ENCODE data around the gene ANKRD30A.
"Not testable (repeated sequence)": the region's sequence is repeated elsewhere in the genome, so short reads cannot be mapped to it uniquely, and the experiment has no call there.

ANKRD30A gene

GRCh38 chr10:37304036-37304435 is 178.6 kb downstream of the ANKRD30A start:
- H3K27ac Mint-ChIP-seq, result no peak overlapping the region
- H3K4me1 Mint-ChIP-seq (ENCODE audit: low read depth), result no peaks in the 10 kb centered on the region
- no peak overlapping the region for H3K4me3 Mint-ChIP-seq
- no peak for DNase-seq
- H3K9me3 Mint-ChIP-seq, result peaks cover 6% of the 10 kb centered on the region
- no peaks in the 10 kb centered on the region for H3K27me3 Mint-ChIP-seq
- H3K36me3 Mint-ChIP-seq (ENCODE audit: low read depth), result no peaks in the 10 kb centered on the region

DNA sequence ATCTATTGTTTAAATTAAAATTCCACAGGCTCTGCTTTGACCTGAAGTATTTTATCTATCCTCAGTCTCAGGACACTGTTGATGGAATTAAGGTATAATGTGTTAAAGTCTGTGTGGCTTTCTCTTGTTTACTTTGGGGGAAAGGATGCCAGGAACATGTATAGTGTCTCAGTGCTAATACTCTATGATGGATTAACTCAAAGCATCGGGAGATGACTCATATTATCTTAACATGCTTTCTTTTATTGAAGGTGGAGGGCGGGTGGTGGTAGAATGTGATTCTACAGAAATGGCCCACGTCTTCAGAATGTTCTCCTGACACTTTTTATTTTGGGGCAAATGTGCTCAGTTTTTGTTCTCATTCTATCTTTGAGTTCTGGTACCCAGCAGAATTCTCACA is 189.0 kb downstream of the ANKRD30A start:
- H3K36me3 Mint-ChIP-seq (ENCODE audit: low read depth), result no peaks in the 10 kb centered on the region
- no peak for DNase-seq
- no peaks in the 10 kb centered on the region for H3K27me3 Mint-ChIP-seq
- no peak overlapping the region for H3K4me3 Mint-ChIP-seq
- H3K4me1 Mint-ChIP-seq (ENCODE audit: low read depth), result no peaks in the 10 kb centered on the region
- H3K9me3 Mint-ChIP-seq, result peaks cover 2% of the 10 kb centered on the region
- H3K27ac Mint-ChIP-seq, result no peak overlapping the region

DNA sequence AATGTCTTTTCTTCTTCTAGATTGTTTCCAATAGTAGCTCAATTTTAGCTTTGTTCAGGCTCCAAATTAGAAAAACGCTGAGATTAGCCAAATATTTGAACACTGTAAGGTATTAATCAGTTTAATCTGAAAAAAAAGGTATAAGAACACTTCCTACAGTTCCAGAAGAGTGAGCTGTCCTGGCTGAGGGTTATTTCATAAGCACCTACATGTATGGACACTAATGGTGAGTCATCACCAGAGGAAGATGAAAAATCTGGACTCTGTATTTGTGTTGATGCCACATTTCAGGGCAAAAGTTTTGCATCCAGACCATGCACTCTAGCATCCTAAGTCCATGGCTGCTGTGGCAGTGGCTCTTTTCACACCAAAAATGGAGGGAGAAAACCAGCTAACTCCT is 189.5 kb downstream of the ANKRD30A start:
- Mint-ChIP-seq H3K4me1 (ENCODE audit: low read depth) (no peaks in the 10 kb centered on the region), H3K4me3 (no peak overlapping the region), H3K9me3 (peaks cover 2% of the 10 kb centered on the region)

GRCh38 chr10:37344413-37344812 is 219.0 kb downstream of the ANKRD30A start:
- Mint-ChIP-seq H3K9me3 (peaks cover 26% of the 10 kb centered on the region), H3K36me3 (ENCODE audit: low read depth) (no peaks in the 10 kb centered on the region), H3K27me3 (no peaks in the 10 kb centered on the region), H3K4me3 (no peak overlapping the region), H3K4me1 (ENCODE audit: low read depth) (no peaks in the 10 kb centered on the region), H3K27ac (no peak overlapping the region)
- DNase-seq, result no peak

More for the DNA sequence above, 189.5 kb downstream of the ANKRD30A start:
- no peak for DNase-seq
- H3K27ac Mint-ChIP-seq, result no peak overlapping the region
- H3K27me3 Mint-ChIP-seq, result no peaks in the 10 kb centered on the region
- H3K36me3 Mint-ChIP-seq (ENCODE audit: low read depth), result no peaks in the 10 kb centered on the region

DNA sequence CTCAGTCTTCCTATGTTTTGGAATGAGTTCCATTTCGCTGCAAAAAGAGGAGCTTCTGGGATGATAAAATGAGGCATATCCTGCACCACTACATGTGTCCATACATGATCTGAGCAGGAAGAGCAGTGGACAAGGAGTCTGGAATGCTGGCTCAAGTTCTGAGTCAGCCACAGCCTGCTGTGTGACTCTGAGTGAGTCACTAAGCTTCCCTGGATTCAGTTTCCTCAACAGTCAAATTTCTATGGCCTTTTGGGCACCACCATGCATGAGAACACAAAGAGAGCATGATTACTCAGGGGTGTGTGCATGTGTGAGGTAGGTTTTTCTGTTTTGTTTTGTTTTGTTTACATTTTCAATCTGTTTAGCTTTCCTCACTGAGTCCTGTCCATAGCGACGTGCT is 254.6 kb downstream of the ANKRD30A start:
- Mint-ChIP-seq H3K4me3 (no peak overlapping the region), H3K9me3 (peaks cover 25% of the 10 kb centered on the region), H3K4me1 (ENCODE audit: low read depth) (no peaks in the 10 kb centered on the region), H3K27ac (no peak overlapping the region), H3K27me3 (no peaks in the 10 kb centered on the region), H3K36me3 (ENCODE audit: low read depth) (no peaks in the 10 kb centered on the region)
- DNase-seq, result no peak

DNA sequence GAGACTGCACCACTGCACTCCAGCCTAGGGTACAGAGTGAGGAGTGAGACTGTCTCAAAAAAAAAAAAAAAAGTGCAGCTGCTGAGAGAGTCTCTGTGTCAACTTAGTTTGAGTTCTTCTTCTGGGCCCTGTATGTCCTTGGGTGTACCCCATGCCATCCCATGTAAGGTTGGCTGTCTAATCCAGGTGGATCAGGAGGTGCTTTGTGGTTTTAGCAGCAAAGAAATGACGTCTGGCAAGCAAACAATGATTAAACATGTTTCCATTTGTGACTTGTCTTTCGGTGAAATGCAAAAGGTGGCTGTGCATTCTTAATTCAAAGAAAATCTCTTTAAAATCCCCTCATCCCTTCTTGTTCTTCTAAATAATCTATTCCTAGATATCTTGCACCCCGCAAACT is 255.9 kb downstream of the ANKRD30A start:
- Mint-ChIP-seq H3K27ac (no peak overlapping the region), H3K36me3 (ENCODE audit: low read depth) (no peaks in the 10 kb centered on the region), H3K4me3 (no peak overlapping the region), H3K9me3 (peaks cover 27% of the 10 kb centered on the region), H3K27me3 (no peaks in the 10 kb centered on the region), H3K4me1 (ENCODE audit: low read depth) (no peaks in the 10 kb centered on the region)
- no peak for DNase-seq

GRCh38 chr10:37384923-37385322 is 259.5 kb downstream of the ANKRD30A start:
- DNase-seq, result no peak
- peaks cover 26% of the 10 kb centered on the region for H3K9me3 Mint-ChIP-seq
- no peaks in the 10 kb centered on the region for H3K27me3 Mint-ChIP-seq
- H3K4me3 Mint-ChIP-seq, result no peak overlapping the region
- H3K4me1 Mint-ChIP-seq (ENCODE audit: low read depth), result no peaks in the 10 kb centered on the region
- H3K36me3 Mint-ChIP-seq (ENCODE audit: low read depth), result no peaks in the 10 kb centered on the region
- no peak overlapping the region for H3K27ac Mint-ChIP-seq

GRCh38 chr10:37390926-37391325 is 265.5 kb downstream of the ANKRD30A start:
- Mint-ChIP-seq H3K9me3 (peaks cover 19% of the 10 kb centered on the region), H3K4me1 (ENCODE audit: low read depth) (no peaks in the 10 kb centered on the region), H3K27me3 (no peaks in the 10 kb centered on the region), H3K4me3 (no peak overlapping the region), H3K36me3 (ENCODE audit: low read depth) (no peaks in the 10 kb centered on the region), H3K27ac (no peak overlapping the region)
- no peak for DNase-seq

GRCh38 chr10:37400774-37401173 is 275.4 kb downstream of the ANKRD30A start:
- peaks cover 18% of the 10 kb centered on the region for H3K9me3 Mint-ChIP-seq
- H3K36me3 Mint-ChIP-seq (ENCODE audit: low read depth); DNase-seq; H3K27me3 Mint-ChIP-seq; H3K4me1 Mint-ChIP-seq (ENCODE audit: low read depth); H3K27ac Mint-ChIP-seq; H3K4me3 Mint-ChIP-seq: not testable (repeated sequence)

- H3K36me3 Mint-ChIP-seq (ENCODE audit: low read depth), result no peaks in the 10 kb centered on the region
- H3K27ac Mint-ChIP-seq, result no peak overlapping the region
- peaks cover 18% of the 10 kb centered on the region for H3K9me3 Mint-ChIP-seq
- no peak for DNase-seq
- H3K4me1 Mint-ChIP-seq (ENCODE audit: low read depth), result no peaks in the 10 kb centered on the region
- no peaks in the 10 kb centered on the region for H3K27me3 Mint-ChIP-seq
- no peak overlapping the region for H3K4me3 Mint-ChIP-seq
Measured at GRCh38 chr10:37401225-37401624, 275.8 kb downstream of the ANKRD30A start.

DNA sequence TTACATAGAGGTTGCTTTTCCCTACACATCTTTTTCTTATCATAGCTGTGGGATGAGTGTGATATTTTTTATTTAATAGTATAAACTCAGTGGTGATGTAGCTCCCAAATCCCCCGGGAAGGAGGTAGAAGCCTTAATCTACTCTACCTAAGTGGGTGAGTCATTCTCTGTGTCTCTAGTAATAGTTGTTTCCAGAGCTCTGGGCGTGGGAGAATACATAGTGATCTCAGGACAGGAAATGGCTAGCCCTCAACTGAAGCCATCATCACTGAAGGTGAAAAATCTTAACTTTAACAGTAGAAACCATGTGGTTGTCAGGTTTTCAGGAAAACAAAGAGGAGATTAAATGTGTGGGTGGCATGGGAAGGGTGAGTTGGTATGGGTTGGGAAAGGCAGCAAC is 278.4 kb downstream of the ANKRD30A start:
- H3K4me1 Mint-ChIP-seq (ENCODE audit: low read depth), result no peaks in the 10 kb centered on the region
- no peaks in the 10 kb centered on the region for H3K36me3 Mint-ChIP-seq (ENCODE audit: low read depth)
- H3K27me3 Mint-ChIP-seq, result no peaks in the 10 kb centered on the region
- H3K27ac Mint-ChIP-seq, result no peak overlapping the region
- DNase-seq, result no peak
- H3K4me3 Mint-ChIP-seq, result no peak overlapping the region
- peaks cover 17% of the 10 kb centered on the region for H3K9me3 Mint-ChIP-seq
